ENCODE data around the gene C2.

The C2 gene

DNA sequence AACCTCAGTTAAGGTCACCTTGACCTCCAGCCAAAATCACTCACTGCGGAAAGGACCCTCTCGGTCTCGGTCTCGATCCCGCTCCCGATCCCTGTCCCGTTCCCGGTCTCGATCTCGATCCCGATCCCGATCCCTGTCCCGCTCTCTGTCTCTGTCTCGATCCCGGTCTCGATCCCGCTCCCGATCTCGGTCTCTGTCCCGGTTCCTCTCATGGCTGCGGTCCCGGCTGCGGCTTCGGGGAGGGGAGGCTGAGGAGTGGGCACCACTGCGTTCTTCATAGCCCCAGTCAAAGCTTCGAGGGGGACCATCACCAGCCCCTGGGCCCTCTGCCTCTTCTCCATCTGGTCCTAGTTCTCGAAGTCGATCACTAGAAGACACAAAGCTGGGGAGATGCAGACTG lies 27.0 kb downstream of the C2 start:
- DNase-seq (ENCODE audit: low read depth in 2 of 2, low spot score in 1 of 2), result no peak

DNA sequence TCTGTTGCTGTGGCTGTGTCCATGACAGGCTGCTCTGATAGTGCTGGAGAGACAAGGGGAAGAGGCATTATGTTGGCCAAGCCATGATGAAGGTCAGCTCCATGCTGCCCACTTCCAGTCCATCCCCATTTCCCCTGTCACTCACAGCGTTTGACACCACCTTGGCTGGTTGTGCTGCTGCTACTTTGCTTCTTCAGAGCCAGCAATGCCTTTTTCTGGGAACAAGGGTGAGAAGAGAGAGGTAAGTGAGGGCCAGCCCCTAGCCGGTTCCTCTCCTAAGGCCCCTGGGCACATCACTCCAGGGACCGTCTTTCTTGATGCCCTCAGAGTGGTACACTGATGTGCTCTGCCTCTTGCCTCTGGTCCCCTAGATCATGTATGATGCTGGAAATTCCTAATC lies 29.3 kb downstream of the C2 start:
- no peak for DNase-seq (ENCODE audit: low read depth in 2 of 2, low spot score in 1 of 2)

- no peak for DNase-seq (ENCODE audit: low read depth in 2 of 2, low spot score in 1 of 2)
Observed at GRCh38 chr6:31958412-31958740, 30.9 kb downstream of the C2 start.

DNA sequence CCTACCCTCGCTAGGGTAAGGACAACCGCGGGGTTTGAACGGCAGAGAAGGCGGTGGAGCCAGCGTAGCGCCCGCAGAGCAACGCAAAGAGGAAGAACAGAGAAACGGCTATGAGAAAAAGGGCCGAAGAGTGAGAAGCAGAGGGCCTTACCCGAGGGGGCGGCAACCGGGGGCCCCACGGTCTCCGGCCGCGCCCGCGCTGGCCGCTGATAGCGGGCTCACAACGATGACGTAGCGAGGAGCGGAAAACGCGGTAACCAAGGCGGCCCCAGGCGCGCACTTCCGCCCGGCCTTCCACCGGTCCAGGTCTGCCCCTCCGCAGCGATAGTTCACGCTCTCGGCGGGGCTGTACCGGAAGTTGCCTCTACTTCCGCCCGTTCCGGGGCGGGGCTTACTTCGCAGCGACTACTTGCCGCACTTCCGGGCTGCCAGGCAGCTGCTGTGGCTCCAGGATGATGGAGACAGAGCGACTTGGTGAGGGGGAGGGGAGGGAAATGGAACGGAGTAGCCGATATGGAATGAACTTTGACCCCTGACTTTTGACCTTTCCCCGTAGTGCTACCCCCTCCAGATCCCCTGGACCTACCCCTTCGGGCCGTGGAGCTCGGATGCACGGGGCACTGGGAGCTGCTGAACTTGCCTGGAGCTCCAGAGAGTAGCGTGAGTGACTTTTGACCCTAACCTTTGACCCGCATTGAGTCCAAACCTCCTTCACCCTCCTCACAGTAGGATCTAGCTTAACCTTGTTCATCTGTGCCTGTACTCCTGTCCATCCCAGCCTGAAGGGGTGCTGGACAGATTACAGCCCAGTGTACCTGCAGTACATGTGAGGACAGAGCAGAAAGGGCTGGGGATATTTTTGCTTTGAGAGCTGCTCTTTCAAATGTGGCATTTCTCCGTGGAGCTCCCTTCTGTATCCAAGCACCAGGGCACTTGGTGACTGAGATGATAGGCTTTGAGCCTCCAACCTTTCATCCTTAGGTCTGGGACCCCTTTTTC lies 31.5 kb downstream of the C2 start, which contains the start of the genes NELFE and SKIC2:
Gene NELFE, minus strand, starts transcription at position 231 of the 999 bp plus-strand sequence. CDS start 525 bp downstream, outside the sequence.
Gene SKIC2, plus strand, starts transcription at position 435 of the 999 bp plus-strand sequence. Its CDS starts 18 bp downstream, at position 453.
- peak; percentile 96 for DNase-seq (ENCODE audit: low read depth in 2 of 2, low spot score in 1 of 2)

GRCh38 chr6:31961616-31962015 lies 34.1 kb downstream of the C2 start:
- DNase-seq (ENCODE audit: low read depth in 2 of 2, low spot score in 1 of 2), result no peak

DNA sequence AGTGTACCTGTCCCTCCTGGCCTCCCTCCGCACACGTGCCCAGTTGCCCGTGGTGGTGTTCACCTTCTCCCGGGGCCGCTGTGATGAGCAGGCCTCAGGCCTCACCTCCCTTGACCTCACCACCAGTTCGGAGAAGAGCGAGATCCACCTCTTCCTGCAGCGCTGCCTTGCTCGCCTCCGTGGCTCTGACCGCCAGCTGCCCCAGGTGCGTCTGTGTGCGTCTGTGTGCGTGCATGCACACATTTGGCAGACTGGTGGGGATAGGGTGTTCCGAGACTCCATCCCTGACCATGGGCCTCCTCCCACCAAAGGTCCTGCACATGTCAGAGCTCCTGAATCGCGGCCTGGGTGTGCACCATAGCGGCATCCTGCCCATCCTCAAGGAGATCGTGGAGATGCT lies 36.4 kb downstream of the C2 start:
- no peak for DNase-seq (ENCODE audit: low read depth in 2 of 2, low spot score in 1 of 2)

- DNase-seq (ENCODE audit: low read depth in 2 of 2, low spot score in 1 of 2), result no peak
Observed at GRCh38 chr6:31965700-31966099, 38.2 kb downstream of the C2 start.

GRCh38 chr6:31966506-31966905 lies 39.0 kb downstream of the C2 start:
- DNase-seq (ENCODE audit: low read depth in 2 of 2, low spot score in 1 of 2), result no peak

DNA sequence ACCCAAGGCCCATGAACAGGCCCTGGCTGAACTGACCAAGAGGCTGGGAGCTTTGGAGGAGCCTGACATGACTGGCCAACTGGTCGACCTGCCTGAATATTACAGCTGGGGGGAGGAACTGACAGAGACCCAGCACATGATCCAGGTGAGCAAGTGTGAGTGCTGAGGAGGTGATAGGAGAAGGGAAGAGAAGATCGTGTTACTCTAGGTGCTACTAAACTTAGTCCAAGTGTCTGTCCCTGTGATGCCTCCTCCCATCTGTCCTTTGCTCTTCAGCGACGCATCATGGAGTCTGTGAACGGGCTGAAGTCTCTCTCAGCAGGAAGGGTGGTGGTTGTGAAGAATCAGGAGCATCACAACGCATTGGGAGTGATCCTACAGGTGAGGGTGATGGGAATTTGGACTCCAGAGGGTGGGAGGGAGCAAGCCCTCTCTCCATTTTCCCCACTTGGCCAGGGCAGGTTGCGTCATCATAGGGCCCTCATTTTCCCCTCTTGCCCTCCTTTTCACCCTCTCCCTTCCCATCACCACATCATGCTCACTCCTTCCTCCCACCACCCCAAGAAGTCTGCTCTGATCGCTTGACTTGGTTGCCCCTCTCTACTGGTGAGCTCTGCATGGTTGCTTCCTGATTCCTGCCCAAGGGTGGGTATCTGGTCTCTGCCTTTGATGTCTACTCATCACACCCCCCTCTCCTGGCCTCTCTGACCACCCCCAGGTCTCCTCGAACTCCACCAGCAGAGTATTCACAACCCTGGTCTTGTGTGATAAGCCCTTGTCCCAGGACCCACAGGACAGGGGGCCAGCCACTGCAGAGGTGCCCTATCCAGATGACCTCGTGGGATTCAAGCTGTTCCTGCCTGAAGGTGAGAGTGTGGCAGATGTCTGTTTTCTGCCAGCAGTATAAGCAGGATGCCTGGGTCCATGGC lies 39.7 kb downstream of the C2 start:
- DNase-seq (ENCODE audit: low read depth in 2 of 2, low spot score in 1 of 2), result no peak

DNA sequence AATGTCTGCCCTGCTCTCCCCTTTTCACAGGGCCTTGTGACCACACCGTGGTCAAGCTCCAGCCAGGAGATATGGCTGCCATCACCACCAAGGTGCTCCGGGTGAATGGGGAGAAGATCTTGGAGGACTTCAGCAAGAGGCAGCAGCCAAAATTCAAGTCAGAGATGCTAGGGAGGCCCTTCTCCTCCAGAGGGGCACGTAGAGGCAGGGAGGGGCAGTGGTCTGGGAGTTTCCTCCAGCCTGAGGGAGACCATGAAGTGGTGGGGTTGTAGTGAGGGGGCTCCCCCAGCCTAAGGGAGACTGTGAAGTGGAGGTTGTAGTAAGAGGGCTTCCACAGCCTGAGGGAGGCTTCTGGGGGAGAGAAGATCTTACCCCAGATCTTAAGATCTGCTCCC lies 40.4 kb downstream of the C2 start:
- DNase-seq (ENCODE audit: low read depth in 2 of 2, low spot score in 1 of 2), result no peak

DNA sequence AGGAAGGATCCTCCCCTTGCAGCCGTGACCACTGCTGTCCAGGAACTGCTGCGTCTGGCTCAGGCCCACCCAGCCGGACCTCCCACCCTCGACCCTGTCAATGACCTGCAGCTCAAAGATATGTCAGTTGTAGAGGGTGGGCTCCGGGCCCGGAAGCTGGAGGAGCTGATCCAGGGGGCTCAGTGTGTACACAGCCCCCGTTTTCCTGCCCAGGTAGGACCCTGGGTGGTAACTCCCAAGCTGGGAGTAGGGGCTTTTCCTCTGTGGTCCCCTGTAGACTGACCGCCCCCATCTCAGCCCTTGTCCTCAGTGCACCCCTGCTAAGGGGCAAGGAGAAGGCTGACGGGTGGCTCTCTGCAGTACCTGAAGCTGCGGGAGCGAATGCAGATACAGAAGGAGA lies 40.8 kb downstream of the C2 start:
- DNase-seq (ENCODE audit: low read depth in 2 of 2, low spot score in 1 of 2), result no peak

- DNase-seq (ENCODE audit: low read depth in 2 of 2, low spot score in 1 of 2), result no peak
Observed at GRCh38 chr6:31968791-31969711, 41.5 kb downstream of the C2 start.

GRCh38 chr6:31969712-31970603 lies 42.4 kb downstream of the C2 start:
- DNase-seq (ENCODE audit: low read depth in 2 of 2, low spot score in 1 of 2), result no peak

- DNase-seq (ENCODE audit: low read depth in 2 of 2, low spot score in 1 of 2), result no peak
Observed at GRCh38 chr6:31970604-31971271, 43.2 kb downstream of the C2 start.

- no peak for DNase-seq (ENCODE audit: low read depth in 2 of 2, low spot score in 1 of 2)
Observed at GRCh38 chr6:31971279-31971992, 43.9 kb downstream of the C2 start.

- peak; percentile 95 to 97 for DNase-seq (ENCODE audit: low read depth in 2 of 2, low spot score in 1 of 2)
Observed at GRCh38 chr6:31971993-31972708, 44.6 kb downstream of the C2 start, which contains the start of gene DXO. Gene DXO (minus strand): TSS chr6:31972138. CDS start chr6:31971675, 463 bp downstream.

- no peak for DNase-seq (ENCODE audit: low read depth in 2 of 2, low spot score in 1 of 2)
Observed at GRCh38 chr6:31972709-31973350, 45.3 kb downstream of the C2 start.

All from stimulated activated CD8-positive, alpha-beta memory T cell treated with anti-CD3 and anti-CD28 coated beads, Interleukin-4, amount 100 ng/mL, for 4 hours (primary cell).